Hematopoietic multipotent progenitor cell treated with erythropoietin and hydrocortisone succinate and interleukin-3 and kit ligand, for 6 days (in vitro differentiated cells): ENCODE results near the gene PLPP3.
"Not testable (repeated sequence)": the region's sequence is repeated elsewhere in the genome, so short reads cannot be mapped to it uniquely, and the experiment has no call there.

Experiments
- DNase-seq: peaks from one replicate; pipeline ENCODE4 v3.0.0-alpha.2; 2015

The PLPP3 gene

DNA sequence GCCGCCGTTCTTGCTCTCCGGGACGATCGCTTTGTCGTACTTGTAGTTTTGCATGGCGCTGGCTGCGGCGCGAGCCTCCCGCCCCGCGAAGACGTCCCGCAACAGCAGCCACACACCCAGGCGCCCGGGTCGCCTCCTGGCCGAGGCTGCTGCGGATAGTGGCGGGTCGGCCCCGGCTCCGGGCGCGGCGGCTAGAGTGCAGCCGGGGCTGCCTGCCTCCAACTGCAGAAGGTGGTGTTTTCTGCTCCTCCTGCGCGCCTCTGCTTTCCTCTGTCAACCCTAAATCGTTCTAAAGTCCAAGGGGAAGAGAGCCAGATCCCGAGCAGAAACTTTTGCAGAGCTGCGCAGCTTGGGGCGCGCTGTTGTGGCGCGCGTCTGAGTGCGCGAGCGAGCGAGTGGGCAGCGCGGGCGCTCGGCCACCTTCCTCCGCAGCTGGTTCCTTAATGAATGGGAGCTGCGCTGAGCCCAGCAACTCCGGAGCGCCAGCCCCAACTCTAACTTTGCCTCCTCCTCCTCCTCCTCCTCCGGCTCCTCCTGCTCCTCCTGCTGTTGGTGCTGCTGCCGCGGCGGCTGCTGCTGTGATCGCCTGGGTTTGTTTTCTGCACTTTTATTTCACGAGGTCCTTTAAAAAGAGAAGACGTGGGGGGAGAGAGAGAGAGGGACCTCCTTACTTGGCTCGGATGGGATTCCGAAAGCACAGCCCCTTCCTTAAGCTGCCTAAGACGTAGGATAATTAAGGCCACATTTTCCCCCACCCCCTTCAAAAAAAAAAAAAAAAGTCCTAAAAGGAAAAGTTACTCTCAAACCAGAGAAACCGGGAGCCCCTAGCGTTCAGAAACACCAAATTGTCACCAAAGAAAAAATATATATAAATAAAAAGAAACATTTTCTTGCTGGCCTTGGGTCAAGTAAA, at the start of gene PLPP3:
TSS of gene PLPP3 (minus strand) at position 601 of the 913 bp plus-strand sequence. CDS start at position 54, 547 bp downstream.
- DNase-seq: peak; percentile 79

DNA sequence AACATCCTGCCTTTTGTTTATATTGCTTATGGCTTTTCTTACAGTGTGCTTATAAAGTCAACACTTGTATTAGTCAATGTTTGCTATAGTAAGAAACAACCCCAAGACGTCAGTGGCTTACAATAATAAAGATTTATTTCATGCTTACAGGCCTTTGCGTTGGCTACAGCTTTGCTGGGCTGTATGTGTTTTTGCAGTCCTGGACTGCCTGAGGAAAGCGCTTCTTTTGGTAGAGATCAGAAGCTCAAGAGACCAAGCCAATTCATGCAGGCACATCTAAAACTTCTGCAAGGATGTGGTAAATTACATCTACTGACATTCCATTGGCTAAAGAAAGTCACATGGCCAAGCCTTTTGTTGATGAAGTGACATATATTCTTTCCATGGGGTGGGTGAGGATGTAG, 48.3 kb upstream of the PLPP3 start:
- DNase-seq: no peak

DNA sequence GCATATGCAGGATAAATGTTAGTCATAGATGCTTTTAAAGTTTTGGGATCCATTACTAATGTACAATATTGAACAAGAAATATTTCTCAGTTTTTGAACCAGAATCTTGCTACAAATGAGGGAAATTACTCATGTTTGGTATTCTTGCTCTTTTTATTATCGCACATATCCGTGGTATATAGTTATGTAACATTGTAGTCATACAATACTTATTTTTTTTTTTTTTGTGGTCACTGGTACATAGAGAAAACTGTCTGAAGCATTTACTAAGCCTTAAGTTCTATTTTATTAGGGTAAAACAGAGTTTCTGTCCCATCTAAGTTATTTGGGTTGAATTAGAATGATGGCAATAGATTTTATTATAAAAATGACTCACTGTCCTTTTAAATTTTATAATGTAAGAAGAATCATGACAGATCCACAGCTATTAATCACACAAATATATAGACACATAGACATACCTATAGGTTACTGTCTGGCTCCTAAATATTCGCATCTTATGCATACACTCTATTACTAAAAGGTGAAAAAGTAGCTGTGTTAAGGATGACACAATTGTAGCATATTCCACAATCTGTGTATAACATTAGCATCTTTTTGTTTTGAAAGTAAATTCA, 47.8 kb upstream of the PLPP3 start:
- no peak for DNase-seq

DNA sequence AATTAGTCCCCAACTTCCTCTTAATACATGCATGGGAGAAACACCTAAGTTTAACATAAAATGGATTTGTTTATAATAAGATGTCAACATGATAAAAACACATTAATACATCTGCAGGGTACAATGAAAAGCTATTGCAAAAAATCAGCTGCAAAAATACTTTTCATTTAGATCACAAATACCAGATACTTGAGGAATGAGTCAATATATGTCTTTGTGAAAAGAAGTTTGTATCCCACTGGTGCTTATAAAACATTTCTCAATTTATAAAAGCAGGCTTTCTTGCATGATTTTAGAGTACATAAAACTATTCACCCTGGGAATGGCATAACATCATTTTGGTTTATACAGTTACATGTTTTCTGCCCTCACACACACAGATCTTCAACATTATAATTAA, 47.2 kb upstream of the PLPP3 start:
- no peak for DNase-seq

DNA sequence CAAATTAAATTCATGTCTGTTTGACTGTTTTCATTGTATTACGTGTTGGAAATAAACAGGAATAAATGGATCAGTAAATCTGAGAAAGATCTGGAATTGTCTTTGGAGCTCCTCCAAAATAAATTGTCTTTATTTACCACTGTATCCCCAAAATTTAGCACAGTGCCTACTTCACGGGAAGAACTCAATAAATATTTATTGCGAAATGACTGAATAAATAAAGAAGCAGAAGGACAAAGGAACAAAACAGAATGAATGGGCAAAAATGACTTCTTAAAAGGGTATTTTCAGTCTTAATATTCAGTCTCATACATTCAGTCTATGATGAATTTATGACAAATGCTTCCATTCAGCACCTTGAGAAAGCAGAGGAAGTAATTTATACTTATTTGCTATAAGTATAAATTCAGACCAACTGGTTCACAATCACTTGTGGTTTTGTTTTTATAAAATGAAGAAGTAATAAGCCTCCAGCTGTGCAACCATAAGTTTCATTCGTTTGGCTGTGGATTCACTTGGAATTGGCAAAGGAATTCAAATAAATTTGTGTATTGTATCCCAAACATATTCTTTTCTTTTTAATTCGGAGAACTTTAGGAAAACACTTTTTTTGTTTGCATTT, 46.6 kb upstream of the PLPP3 start:
- no peak for DNase-seq

DNA sequence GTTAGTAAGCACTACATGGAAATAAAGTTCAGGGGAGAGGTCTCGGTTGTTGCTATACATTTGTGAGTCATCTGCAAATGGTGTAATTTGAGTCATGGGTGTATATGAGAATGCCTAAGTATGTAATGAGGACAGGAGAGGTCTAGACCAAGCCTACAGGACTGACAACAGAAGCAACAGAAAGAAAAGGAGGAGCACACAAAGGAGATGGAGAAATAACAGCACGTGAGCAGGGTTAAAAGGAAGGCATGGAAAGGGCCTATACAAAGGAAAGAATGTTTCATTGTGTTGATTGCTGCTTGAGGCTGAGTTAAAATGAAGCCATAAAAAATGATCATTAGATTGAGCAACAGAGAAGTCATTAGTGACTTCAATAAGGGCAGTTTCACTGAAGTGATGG, 37.8 kb upstream of the PLPP3 start:
- DNase-seq: no peak

DNA sequence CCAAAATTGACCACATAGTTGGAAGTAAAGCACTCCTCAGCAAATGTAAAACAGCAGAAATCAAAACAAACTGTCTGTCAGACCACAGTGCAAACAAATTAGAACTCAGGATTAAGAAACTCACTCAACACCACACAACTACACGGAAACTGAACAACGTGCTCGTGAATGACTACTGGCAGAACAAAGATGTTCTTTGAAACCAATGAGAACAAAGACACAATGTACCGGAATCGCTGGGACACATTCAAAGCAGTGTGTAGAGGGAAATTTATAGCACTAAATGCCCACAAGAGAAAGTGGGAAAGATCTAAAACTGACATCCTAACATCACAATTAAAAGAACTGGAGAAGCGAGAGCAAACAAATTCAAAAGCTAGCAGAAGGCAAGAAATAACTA, 31.4 kb upstream of the PLPP3 start:
- not testable (repeated sequence) for DNase-seq

DNA sequence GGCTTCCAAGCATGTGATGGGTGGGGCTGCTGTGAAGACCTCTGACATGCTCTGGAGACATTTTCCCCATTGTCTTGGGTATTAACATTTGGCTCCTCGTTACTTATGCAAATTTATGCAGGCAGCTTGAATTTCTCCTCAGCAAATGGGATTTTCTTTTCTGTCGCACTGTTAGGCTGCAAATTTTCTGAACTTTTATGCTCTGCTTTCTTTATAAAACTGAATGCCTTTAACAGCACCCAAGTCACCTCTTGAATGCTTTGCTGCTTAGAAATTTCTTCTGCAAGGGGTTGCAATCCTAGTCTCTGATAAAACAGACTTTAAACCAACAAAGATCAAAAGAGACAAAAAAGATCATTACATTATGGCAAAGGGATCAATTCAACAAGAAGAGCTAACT, 30.7 kb upstream of the PLPP3 start:
- not testable (repeated sequence) for DNase-seq

DNA sequence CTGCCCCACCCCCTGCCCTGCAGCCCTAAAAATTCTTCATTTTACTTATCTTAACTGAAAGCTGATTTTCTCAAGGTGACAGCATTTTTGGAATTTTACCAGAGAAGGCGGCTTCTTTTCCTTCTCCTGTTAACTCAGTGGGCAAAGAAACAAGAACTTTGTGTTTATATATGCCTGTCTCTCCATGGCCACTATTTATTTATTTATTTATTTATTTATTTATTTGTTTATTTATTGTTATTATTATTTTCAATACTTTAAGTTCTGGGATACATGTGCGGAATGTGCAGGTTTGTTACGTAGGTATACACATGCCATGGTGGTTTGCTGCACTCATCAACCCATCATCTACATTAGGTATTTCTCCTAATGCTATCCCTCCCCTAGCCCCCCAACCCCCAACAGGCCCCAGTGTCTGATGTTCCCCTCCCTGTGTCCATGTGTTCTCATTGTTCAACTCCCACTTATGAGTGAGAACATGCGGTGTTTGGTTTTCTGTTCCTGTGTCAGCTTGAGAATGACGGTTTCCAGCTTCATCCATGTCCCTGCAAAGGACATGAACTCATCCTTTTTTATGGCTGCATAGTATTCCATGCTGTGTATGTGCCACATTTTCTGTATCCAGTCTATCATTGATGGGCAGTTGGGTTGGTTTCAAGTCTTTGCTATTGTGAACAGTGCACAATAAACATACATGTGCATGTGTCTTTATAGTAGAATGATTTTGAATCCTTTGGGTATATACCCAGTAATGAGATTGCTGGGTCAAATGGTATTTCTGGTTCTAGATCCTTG, 16.2 kb upstream of the PLPP3 start:
- DNase-seq: not testable (repeated sequence)

DNA sequence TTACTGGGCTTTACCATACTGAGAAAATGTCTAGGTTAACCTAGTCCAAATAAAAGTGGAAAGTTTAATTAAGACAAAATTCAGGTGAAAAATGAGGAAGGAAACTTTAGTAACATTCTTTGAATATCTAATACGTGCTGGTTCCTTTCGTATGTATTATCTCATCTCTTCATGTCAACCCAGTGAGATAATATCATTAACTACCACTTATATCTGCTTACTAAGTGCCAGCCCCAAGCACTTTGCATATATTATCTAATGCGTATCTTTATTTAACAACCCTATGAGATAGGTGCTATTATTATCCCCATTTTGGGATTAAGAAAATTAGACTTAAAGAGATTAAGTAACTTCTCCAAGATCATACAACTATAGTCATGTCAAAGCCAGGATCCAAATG, 12.5 kb upstream of the PLPP3 start:
- no peak for DNase-seq

DNA sequence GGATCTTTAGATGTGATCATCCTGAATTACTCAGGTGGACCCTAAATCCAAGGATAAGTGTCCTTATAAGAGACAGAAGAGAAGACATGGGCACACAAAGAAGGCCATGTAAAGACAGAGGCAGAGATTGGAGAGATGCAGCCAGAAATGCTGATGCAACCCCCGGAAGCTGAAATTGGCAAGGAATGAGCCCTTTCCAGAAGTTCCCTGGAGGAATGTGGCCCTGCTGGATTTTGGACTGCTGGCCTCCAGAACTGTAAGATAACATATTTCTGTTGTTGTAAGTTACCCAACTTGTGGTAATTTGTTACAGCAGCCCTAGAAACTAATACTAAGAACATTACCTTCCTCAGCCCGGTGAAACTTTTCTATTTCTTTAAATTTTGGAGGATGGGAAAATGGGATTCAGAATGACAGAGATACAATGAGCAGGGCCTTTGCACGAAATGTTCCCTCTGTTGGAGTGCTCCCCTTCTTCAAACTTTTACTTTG, 11.2 kb upstream of the PLPP3 start:
- DNase-seq: no peak

DNA sequence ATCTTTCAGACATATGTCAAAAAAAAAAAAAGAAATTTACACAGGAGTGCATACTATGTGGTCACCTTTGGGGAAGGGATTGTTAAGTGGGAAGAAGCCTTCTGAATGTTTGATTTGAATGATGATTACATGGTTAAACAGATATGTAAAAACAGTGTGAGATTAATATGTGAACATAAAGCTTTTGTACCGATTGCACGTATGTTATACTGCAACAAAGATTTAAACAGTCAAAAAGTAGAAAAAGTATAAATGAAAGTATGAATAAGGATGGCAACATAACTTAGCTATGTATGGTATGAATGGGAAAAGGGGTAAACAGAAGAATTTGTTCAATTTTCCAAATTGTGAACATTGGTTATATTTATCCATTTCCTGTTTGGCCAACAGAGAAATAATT, 10.0 kb upstream of the PLPP3 start:
- no peak for DNase-seq

DNA sequence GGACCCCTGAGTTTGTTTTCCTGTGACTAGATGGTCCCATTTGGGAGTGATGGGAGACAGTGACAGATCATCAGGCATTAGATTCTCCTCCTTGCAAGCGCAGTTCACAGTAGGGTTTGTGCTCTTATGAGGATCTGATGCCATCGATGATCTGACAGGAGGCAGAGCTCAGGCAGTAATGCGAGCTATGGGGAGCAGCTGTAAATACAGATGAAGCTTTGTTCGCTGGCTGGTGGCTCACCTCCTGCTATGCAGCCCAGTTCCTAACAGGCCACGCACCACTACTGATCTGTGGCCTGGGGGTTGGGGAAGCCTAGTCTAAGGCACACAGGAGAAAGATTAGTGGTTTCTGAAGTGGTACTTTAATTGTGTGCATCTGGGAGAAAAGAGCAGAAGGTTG, 7.1 kb upstream of the PLPP3 start:
- DNase-seq: no peak

DNA sequence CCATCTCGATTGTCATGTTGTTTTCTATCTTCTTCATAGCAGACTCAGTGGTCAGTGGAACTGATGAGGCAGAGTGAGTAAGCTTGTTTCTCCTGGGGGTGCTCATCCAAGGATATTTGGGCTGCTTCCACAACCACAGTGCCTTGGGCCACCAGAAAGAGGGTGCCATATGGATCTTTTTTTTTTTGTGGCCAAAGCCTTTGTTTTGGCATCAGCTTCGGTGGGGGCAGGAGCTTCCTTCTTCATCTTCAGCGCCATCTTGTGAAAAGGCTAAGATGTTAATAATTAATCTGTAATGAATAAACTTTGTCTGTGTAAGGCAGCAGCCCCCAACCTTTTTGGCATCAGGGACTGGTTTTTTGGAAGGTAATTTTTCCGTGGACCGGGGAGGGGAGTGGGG, 6.6 kb upstream of the PLPP3 start:
- peak; percentile 13 for DNase-seq

DNA sequence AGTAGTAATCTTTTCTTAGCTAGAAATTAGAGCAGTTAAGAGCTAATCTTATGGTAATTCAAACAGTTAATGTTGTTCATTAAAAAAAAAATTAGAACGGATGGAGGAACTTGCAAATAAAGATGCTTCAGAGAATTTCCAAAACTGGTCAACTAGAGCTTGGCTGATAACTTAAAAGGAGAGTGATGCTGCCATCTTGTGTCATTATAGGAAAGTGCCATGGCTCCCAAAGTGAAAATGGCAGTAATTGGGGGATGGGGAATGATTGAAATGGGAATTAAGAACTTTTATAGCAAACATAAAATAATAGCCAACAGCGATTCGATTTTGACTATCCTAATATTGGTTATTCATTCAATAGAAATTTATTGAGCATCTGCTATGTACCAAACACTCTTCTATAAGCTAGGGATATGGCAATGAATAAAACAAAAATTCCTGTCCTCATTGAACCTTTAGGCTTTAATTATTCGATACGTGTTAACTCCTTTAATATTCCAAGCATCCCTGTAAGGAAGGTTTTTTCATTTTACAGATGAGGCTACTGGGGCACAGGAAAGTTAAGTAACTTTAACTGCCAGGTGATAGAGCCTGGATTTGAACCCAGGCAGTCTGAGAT, 5.7 kb upstream of the PLPP3 start:
- DNase-seq: peak; percentile 81

DNA sequence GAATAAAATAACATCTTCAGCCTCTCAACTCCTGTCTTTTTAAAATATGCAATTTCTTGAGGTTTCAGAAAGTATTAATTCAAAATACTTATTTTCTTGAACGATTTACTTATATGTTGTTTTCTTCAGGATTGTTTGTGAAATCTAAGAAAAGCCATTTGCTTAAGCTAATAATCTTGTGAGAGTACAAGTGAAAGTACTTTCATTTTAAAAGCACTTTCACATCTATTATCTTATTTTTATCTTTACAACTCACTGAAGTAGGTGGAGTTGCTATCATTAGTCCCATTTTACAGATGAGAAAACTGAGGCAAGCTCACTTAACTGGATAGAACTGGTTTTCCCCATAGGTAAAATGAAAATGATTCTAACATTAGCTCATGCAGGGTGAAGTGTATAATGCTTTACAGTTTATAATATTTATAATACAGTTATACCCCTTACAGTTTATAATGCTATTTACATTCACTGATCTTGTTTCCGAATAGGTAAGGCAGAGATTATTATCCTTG, 4.7 kb upstream of the PLPP3 start:
- DNase-seq: no peak

DNA sequence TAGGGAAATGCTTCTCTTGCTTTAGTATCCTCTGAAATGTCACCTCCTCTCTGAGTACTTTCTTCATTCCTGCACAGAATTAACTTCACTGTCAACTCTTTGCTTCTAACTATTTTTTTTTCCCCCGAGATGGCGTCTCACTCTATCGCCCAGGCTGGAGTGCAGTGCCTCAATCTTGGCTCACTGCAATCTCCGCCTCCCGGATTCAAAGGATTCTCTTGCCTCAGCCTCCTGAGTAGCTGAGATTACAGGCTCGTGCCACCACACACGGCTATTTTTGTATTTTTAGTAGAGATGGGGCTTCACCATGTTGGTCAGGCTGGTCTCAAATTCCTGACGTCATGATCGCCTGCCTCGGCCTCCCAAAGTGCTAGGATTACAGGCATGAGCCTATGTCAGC, 1.4 kb upstream of the PLPP3 start:
- DNase-seq: no peak

DNA sequence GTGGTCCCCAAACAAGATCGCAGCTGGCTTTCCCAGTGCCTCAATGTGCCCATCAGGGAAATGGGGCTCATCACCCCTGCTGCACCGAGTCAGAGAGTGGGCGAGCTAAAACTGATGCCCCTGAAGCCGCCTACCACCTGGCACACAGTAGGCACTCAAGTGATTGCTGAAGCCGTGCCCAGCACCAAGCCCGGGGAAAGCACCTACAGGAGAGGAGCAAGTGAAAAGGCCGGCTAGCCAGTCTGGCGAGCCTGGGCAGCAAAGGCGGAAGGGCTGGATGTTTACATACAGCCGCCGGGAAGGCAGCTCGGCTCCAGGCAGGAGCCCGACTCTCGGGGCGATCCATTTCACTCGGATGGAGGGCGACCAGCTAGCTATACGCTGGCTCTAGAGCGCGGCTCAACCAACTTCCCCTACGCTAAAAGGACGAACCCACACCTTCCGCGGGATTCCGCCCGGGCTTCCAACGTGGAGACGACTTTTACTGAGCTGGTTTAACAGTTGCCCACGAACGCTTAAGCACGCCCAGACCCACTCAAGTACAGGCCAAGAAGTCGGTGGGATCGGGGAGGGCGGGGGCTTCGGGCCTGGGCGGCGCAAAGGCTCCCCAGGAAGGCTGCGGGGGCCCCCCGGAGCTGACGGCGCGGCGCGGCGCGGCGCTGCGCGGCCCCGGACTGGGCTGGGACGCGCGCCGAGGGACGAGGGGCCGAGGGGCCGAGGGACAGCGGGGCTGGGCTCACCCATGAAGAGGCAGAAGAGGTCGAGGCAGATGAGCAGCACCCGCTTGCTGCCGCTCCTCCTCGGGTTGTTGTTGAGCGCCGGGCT, 1.0 kb downstream of the PLPP3 start:
- DNase-seq: peak; percentile 56

DNA sequence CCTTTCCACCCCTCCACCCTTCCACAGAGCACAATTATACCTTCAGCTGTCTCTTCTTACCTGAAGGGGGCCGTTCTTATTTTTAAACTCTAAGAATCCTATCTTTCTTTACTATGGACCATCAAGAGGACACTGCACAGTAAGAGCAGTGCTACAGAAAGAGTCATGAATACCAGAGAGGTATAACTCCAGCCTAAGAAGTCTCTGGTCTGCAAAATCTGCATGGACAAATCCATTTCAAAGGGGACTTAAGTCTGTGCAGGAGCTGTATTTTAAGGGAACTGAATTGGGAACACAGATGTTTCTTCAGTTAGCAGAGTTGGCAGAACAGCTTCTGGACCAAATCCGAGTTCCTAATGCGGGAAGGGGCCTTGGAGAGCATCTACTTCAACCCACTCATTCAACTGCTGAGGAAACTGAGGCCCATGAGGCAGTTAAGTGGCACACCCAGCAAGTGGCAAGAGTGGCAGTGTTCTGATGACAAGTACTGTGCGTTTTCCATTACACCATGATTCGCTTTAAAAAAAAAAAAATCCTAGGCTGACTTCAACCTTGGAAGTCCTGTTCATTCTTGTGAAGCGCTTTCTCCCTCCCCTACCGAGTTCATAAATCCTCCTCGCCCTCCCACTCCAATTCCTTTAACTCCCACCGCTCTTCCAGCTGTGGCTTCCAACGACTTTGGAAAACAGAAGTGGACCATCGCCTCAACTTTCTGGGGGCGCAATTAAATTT, 1.8 kb downstream of the PLPP3 start:
- DNase-seq: no peak

DNA sequence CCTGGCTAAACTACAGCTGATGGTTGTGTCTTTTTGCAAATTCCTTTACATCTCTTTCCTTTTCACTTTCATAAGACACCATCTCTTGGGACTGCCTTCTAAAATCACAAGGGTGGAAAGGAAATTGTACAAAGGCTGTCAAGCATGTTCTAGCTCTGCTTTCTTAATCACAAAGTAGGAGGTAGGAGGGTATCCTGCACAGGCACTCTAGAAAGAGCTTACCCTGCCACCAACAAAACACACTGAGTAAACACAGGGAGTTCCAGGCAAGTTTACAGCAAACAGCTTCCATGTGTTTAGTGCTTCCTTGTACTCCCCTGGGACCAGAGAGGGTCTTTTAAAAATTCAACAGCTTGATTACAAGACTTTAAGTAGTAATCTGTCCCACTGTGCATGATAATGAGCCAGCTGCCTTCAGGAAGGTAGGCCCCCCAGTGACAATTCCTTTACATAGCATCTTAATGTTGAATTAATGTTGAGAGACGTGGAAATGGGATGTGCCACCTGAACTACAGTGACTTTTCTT, 2.4 kb downstream of the PLPP3 start:
- DNase-seq: peak; percentile 67
